Upper lobe of left lung (tissue), 6 donors: ENCODE results near the gene C3orf85. TPM values are rescaled to one million over a fixed set of nuclear protein-coding genes. Genes with fewer than 3 reads are reported as not detected.

ENCODE experiments used
- ATAC-seq, 2 donors: fragments of 200-7000 bp; cut with Tn5 transposase; one replicate each; pipeline ENCODE4 v1.9.1; 2022; ENCODE audit warnings: mild to moderate bottlenecking in 2 of 2, moderate library complexity in 2 of 2; ENCODE audit not compliant: low FRiP score in 2 of 2
- DNase-seq, 2 donors: peaks; one replicate each; pipeline ENCODE4 v3.0.0-alpha.2; 2019 to 2020
- H3K27ac ChIP-seq, 4 donors: fragments of 200-600 bp; sonication (generic); one replicate each; pipeline ENCODE4 v1.5.1; 2016 to 2019
- H3K27me3 ChIP-seq, 4 donors: fragments of 200-600 bp; sonication (generic); one replicate each; pipeline ENCODE4 v1.5.1; 2017 to 2019
- H3K36me3 ChIP-seq, 4 donors: fragments of 200-600 bp; sonication (generic); one replicate each; pipeline ENCODE4 v1.5.1; 2016 to 2019
- H3K4me1 ChIP-seq, 4 donors: fragments of 200-600 bp; sonication (generic); one replicate each; pipeline ENCODE4 v1.5.1; 2018 to 2019
- H3K4me3 ChIP-seq, 4 donors: fragments of 200-600 bp; sonication (generic); one replicate each; pipeline ENCODE4 v1.5.1; 2017 to 2019; ENCODE audit warnings: mild to moderate bottlenecking in 2 of 4, moderate library complexity in 1 of 4
- H3K9me3 ChIP-seq, 4 donors: fragments of 200-600 bp; sonication (generic); one replicate each; pipeline ENCODE4 v1.5.1; 2018 to 2019
- CTCF ChIP-seq, 6 experiments: fragments of 450-650 bp in 4 of 6; fragments of 200-600 bp in 2 of 6; sonication (generic) in 2 of 6; IDR thresholded peaks; one replicate each; pipeline ENCODE4 v1.5.1; 2016 to 2019; ENCODE audit warnings: antibody characterized with exemption in 6 of 6
- EP300 ChIP-seq, 4 donors: sonication (generic); formaldehyde crosslinking; IDR thresholded peaks; one replicate each; pipeline ENCODE4 v1.5.1; 2017; ENCODE audit warnings: antibody characterized with exemption in 4 of 4, control low read depth in 2 of 4
- POLR2A ChIP-seq, 4 donors: fragments of 450-650 bp; IDR thresholded peaks; one replicate each; pipeline ENCODE4 v1.5.1; 2016 to 2017; ENCODE audit warnings: antibody characterized with exemption in 4 of 4, mild to moderate bottlenecking in 2 of 4
- POLR2AphosphoS5 ChIP-seq, 2 donors: sonication (generic); formaldehyde crosslinking; IDR thresholded peaks; one replicate each; pipeline ENCODE4 v1.5.1; 2017; ENCODE audit warnings: antibody characterized with exemption in 2 of 2
- WGBS, 2 donors: methylation state at CpG; one replicate each; pipeline ENCODE4 v1.1.5; 2017 to 2018; 5-methylcytosine and 5-hydroxymethylcytosine counted together
- total RNA-seq, 6 donors: library from RNA; depleted of rRNA in 4 of 6; stranded (reverse); fragments of >200 nt in 4 of 6; gene quantifications; one replicate each; pipeline versions ENCODE4 v1.1.0 to v1.2.1, GENCODE V29; 2016 to 2021
- donor health status: DM: no; HTN: no; CAD: no; lungs with moderate emphysema.
- donor health status: DM: no; HTN: yes; CAD: no; lungs with severe emphysema.

C3orf85 gene
- total RNA-seq, 6 donors from 2014 or later = not detected

- WGBS, 2 donors = 73 to 80% methylated on average over 3 of the region's 3 CpGs
- Histone ChIP-seq H3K9me3 (no peaks in the 10 kb centered on the region), H3K4me1 (no peaks in the 10 kb centered on the region), H3K27ac (no peak overlapping the region), H3K27me3 (no peaks in the 10 kb centered on the region), H3K36me3 (no peaks in the 10 kb centered on the region), H3K4me3 (no peak overlapping the region)
- DNase-seq = no peak
- ATAC-seq = no peak
- TF ChIP-seq EP300 (IDR thresholded peaks at IDR 0.05) (no peak), CTCF (IDR thresholded peaks at IDR 0.05) (no peak), POLR2AphosphoS5 (IDR thresholded peaks at IDR 0.05) (no peak), POLR2A (IDR thresholded peaks at IDR 0.05) (no peak)
Measured at GRCh38 chr3:109175411-109175810, 38.9 kb downstream of the C3orf85 start.

GRCh38 chr3:109176726-109177125 lies 40.2 kb downstream of the C3orf85 start:
- H3K27me3 ChIP-seq = no peaks in the 10 kb centered on the region
- H3K36me3 ChIP-seq = no peaks in the 10 kb centered on the region
- no peaks in the 10 kb centered on the region for H3K4me1 ChIP-seq
- no peak overlapping the region for H3K27ac ChIP-seq
- 74 to 86% methylated on average over 4 of the region's 4 CpGs for WGBS, 2 donors
- no peak for ATAC-seq
- H3K4me3 ChIP-seq = no peak overlapping the region
- TF ChIP-seq POLR2A (IDR thresholded peaks at IDR 0.05) (no peak), CTCF (IDR thresholded peaks at IDR 0.05) (no peak), EP300 (IDR thresholded peaks at IDR 0.05) (no peak), POLR2AphosphoS5 (IDR thresholded peaks at IDR 0.05) (no peak)
- H3K9me3 ChIP-seq = no peaks in the 10 kb centered on the region
- no peak for DNase-seq

GRCh38 chr3:109177908-109178307 lies 41.4 kb downstream of the C3orf85 start:
- Histone ChIP-seq H3K4me1 (no peaks in the 10 kb centered on the region), H3K27me3 (no peaks in the 10 kb centered on the region), H3K36me3 (no peaks in the 10 kb centered on the region), H3K9me3 (no peaks in the 10 kb centered on the region), H3K27ac (no peak overlapping the region), H3K4me3 (no peak overlapping the region)
- 79 to 81% methylated on average over 5 of the region's 5 CpGs for WGBS, 2 donors
- TF ChIP-seq POLR2A (IDR thresholded peaks at IDR 0.05) = no peak
- no peak for DNase-seq
- ATAC-seq = no peak

GRCh38 chr3:109178708-109179107 lies 42.2 kb downstream of the C3orf85 start:
- ATAC-seq = no peak
- Histone ChIP-seq H3K27ac (no peak overlapping the region), H3K9me3 (no peaks in the 10 kb centered on the region), H3K27me3 (no peaks in the 10 kb centered on the region), H3K36me3 (no peaks in the 10 kb centered on the region), H3K4me1 (no peaks in the 10 kb centered on the region), H3K4me3 (no peak overlapping the region)
- TF ChIP-seq CTCF (IDR thresholded peaks at IDR 0.05) (no peak), POLR2AphosphoS5 (IDR thresholded peaks at IDR 0.05) (no peak), POLR2A (IDR thresholded peaks at IDR 0.05) (no peak), EP300 (IDR thresholded peaks at IDR 0.05) (no peak)
- 79 to 85% methylated on average over 1 of the region's 1 CpG for WGBS, 2 donors
- no peak for DNase-seq

GRCh38 chr3:109184726-109185125 lies 48.2 kb downstream of the C3orf85 start:
- no peak overlapping the region for H3K4me3 ChIP-seq
- TF ChIP-seq POLR2AphosphoS5 (IDR thresholded peaks at IDR 0.05) (no peak), POLR2A (IDR thresholded peaks at IDR 0.05) (no peak), EP300 (IDR thresholded peaks at IDR 0.05) (no peak), CTCF (IDR thresholded peaks at IDR 0.05) (no peak)
- no peak for ATAC-seq

More at GRCh38 chr3:109184726-109185125, 48.2 kb downstream of the C3orf85 start:
- no peak for DNase-seq
- Histone ChIP-seq H3K9me3 (no peaks in the 10 kb centered on the region), H3K4me1 (no peaks in the 10 kb centered on the region), H3K36me3 (no peaks in the 10 kb centered on the region), H3K27ac (no peak overlapping the region), H3K27me3 (no peaks in the 10 kb centered on the region)
